ENCODE results near the gene PDCD6IP.
"Not testable (repeated sequence)": the region's sequence is repeated elsewhere in the genome, so short reads cannot be mapped to it uniquely, and the experiment has no call there.

The PDCD6IP gene

GRCh38 chr3:33831053-33831452, 32.6 kb downstream of the PDCD6IP start:
- no peak for TF ChIP-seq CTCF (IDR thresholded peaks at IDR 0.05; ENCODE audit: control insufficient read depth, extremely low read depth, insufficient read depth)
- DNase-seq (ENCODE audit: low read depth), result no peak
- no peak overlapping the region for H3K4me3 ChIP-seq (ENCODE audit: low read depth, low read length)

- no peak overlapping the region for H3K4me3 ChIP-seq (ENCODE audit: low read depth, low read length)
- TF ChIP-seq CTCF (IDR thresholded peaks at IDR 0.05; ENCODE audit: control insufficient read depth, extremely low read depth, insufficient read depth), result no peak
- DNase-seq (ENCODE audit: low read depth), result no peak
Measured at GRCh38 chr3:33833408-33834095, 35.1 kb downstream of the PDCD6IP start.

- no peak for DNase-seq (ENCODE audit: low read depth)
- no peak overlapping the region for H3K4me3 ChIP-seq (ENCODE audit: low read depth, low read length)
- TF ChIP-seq CTCF (IDR thresholded peaks at IDR 0.05; ENCODE audit: control insufficient read depth, extremely low read depth, insufficient read depth), result no peak
Measured at GRCh38 chr3:33834096-33834453, 35.6 kb downstream of the PDCD6IP start.

GRCh38 chr3:33837182-33837581, 38.8 kb downstream of the PDCD6IP start:
- DNase-seq (ENCODE audit: low read depth), result peak; percentile 77

GRCh38 chr3:33839283-33839682, 40.9 kb downstream of the PDCD6IP start:
- no peak for TF ChIP-seq CTCF (IDR thresholded peaks at IDR 0.05; ENCODE audit: control insufficient read depth, extremely low read depth, insufficient read depth)
- DNase-seq (ENCODE audit: low read depth), result no peak
- no peak overlapping the region for H3K4me3 ChIP-seq (ENCODE audit: low read depth, low read length)

More at GRCh38 chr3:33837182-33837581, 38.8 kb downstream of the PDCD6IP start:
- H3K4me3 ChIP-seq (ENCODE audit: low read depth, low read length), result not testable (repeated sequence)

- H3K4me3 ChIP-seq (ENCODE audit: low read depth, low read length), result no peak overlapping the region
- no peak for DNase-seq (ENCODE audit: low read depth)
- TF ChIP-seq CTCF (IDR thresholded peaks at IDR 0.05; ENCODE audit: control insufficient read depth, extremely low read depth, insufficient read depth), result no peak
Measured at GRCh38 chr3:33840179-33840578, 41.7 kb downstream of the PDCD6IP start.

GRCh38 chr3:33848624-33849347, 50.4 kb downstream of the PDCD6IP start:
- no peak overlapping the region for H3K4me3 ChIP-seq (ENCODE audit: low read depth, low read length)
- no peak for TF ChIP-seq CTCF (IDR thresholded peaks at IDR 0.05; ENCODE audit: control insufficient read depth, extremely low read depth, insufficient read depth)
- no peak for DNase-seq (ENCODE audit: low read depth)

GRCh38 chr3:33850599-33850998, 52.2 kb downstream of the PDCD6IP start:
- H3K4me3 ChIP-seq (ENCODE audit: low read depth, low read length); DNase-seq (ENCODE audit: low read depth): not testable (repeated sequence)

- not testable (repeated sequence) for H3K4me3 ChIP-seq (ENCODE audit: low read depth, low read length); DNase-seq (ENCODE audit: low read depth)
Measured at GRCh38 chr3:33855407-33855806, 57.0 kb downstream of the PDCD6IP start.

Measured in LNCaP clone FGC (cell line).